Superior temporal gyrus (tissue), 1 donor: ENCODE measurements around the gene CLP1.
A peak's percentile ranks its signal among the peaks of the same experiment; 100 is the strongest.
"Not testable (repeated sequence)": the region's sequence is repeated elsewhere in the genome, so short reads cannot be mapped to it uniquely, and the experiment has no call there.

Experiments
- DNase-seq: peaks from one replicate; pipeline ENCODE4 v3.0.0-alpha.2; 2016; ENCODE audit errors: extremely low spot score

The CLP1 gene

GRCh38 chr11:57662893-57663292 lies 5.3 kb downstream of the CLP1 start:
- DNase-seq: no peak

GRCh38 chr11:57663975-57664374 lies 6.4 kb downstream of the CLP1 start:
- no peak for DNase-seq

DNA sequence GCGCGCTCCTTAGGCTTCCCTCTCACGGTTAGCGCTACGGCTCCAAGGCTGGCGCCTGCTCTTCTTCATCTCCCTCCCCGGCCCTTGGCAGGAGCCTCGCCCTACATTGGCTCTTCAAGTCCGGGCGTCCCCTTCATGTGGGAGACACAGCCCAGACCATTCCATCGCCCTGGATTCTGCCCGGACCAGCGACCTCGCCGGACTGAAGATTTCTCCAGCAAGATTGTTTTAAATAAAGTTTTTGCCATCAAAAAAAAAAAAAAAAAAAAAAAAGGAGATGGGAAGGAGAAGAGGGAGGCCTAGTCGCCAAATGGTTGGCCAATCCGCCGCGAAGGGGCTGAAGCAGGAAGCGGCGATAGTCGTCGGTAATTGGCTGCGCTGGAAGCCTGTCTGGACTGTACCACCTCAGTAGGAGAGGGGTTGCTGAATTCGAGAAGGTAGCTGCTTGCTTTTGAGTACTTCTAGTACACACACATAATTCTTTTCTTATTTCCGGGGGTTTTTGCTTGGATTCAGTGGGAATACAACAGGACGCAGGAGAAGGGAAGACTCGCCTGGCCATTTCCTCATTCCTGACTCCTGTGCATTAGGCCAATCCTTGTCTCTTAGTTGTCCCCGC lies 9.7 kb downstream of the CLP1 start:
- peak; percentile 100 for DNase-seq

GRCh38 chr11:57667736-57668433 lies 10.3 kb downstream of the CLP1 start, which contains the start of gene ZDHHC5:
TSS of gene ZDHHC5 (plus strand) at chr11:57668114. CDS start at chr11:57673091, 4,977 bp downstream.
- peak; percentile 99 for DNase-seq

DNA sequence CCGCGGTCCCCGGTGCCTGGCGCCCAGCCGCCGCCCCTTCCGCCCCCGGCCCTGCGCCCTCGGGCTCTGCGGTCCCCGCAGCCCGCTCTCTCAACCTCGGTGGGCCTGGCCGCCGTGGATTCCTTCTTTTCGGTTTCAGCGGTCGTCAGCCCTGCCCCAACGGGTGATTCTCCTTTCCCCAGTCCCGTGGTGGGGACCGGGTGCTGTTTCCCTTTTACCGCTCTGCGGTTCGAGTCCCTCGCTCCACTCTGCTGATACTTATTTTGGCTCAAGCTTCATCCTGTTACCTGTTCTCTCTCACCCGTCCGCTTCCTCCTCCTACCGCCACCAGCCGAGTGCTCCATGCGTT lies 10.8 kb downstream of the CLP1 start:
- no peak for DNase-seq

DNA sequence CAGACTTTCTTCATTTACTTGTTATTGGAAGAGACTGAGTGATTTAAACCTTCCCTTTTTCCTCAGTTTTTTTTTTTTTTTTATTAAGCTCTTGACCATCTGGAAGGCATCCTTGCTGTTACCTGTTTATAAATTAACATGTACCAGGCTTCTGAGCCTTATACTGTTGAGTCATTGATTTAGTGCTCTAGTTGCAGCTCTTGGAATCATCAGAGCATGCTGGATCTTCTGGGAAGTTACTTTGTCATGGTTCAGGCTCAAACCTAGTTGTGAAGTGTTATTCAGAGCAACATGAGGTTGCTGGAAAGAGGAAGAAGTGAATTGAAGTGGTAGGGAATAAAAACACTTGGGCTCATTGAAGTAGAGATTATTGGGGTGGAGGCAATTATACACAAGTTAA lies 16.7 kb downstream of the CLP1 start:
- DNase-seq: no peak

DNA sequence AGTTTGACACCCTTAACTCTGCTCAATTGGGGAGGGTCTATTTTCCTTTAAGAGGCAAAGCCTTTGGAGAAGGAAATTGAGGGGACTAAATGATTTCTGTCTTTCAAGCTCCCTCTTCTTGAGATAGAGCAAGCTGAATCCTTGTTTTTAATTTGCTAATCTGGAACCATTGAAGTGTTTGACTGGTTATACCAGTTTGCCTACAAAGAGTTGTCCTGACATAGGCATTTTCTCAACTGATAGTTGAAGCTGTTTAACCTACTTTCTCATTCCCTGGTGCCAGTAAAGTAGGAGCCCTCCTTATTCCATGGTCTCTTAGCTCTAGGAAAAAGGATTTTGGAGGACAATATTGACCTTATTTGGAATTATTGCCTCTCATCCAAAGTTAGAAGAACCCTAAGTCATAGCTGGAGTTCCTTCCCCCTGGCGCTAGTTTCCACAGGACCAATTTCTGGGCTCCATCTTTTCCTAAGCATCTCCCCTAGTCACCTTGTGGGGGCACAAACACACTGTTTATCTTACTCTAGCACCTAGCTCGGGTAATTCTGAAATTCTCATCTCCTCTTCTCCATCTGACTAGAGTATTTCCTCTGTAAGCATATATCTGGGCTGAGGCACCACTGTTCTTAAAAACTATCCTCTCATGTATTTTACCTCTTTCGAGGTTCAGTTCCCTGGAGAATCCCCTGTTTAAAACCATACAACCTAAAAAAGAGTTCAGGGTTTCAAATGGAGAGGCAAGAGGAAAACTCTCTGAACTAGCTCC lies 17.8 kb downstream of the CLP1 start:
- DNase-seq: no peak

- no peak for DNase-seq
Observed at GRCh38 chr11:57679396-57679795, 21.8 kb downstream of the CLP1 start.

DNA sequence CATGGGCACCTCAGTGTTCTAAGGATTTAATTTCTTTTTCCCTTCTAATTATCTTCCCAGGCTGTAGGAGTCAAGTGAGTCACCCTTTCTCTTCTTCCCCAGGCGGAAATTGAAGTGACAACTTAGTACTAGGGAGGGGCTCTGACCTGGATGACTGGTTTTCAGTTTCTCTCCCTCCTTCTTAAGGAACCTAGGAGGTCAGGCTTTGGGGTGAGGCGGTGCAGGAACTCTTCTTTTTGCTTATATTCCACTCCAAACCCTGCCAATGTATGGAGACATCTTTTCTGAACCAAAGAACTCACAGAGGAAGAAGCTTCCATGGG lies 23.0 kb downstream of the CLP1 start:
- DNase-seq: no peak

DNA sequence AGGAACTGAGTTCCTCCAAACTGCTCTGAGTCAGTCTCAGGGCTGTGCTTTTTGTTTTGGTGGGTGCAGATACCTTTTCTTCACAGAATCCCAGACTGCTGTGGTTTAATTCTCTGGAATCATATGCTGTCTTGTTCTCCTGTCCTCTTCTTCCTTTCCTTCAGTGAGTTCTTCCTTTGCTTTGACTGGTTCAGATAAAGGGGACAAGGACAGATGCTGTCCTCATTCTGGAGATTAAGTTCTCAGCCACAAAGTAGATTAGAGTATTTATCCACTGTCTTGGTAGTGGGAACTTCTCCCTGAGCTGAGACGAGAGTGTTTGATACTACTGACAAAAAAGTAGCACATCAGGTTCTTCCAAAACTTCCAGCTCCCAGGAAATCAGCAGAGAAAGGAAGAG lies 23.6 kb downstream of the CLP1 start:
- DNase-seq: no peak

GRCh38 chr11:57690474-57690873 lies 32.9 kb downstream of the CLP1 start:
- not testable (repeated sequence) for DNase-seq

- no peak for DNase-seq
Observed at GRCh38 chr11:57698843-57699365, 41.3 kb downstream of the CLP1 start.

DNA sequence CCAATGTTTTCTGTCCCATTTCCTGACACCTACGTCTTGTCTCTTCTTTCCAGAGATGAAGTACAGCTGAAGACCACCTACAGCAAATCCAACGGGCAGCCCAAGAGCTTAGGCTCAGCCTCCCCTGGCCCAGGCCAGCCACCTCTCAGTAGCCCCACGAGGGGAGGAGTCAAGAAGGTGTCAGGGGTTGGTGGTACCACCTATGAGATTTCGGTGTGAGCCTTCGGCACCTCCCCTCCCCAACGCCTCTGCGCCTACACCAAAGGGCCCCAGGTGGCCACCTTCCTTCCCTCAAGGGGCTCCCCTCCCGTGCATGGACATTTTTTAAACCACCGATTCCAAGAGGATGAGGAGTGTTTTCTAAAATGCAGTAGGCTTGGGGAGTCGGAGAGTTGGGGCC lies 42.3 kb downstream of the CLP1 start:
- DNase-seq: no peak

GRCh38 chr11:57700425-57700824 lies 42.9 kb downstream of the CLP1 start:
- no peak for DNase-seq

DNA sequence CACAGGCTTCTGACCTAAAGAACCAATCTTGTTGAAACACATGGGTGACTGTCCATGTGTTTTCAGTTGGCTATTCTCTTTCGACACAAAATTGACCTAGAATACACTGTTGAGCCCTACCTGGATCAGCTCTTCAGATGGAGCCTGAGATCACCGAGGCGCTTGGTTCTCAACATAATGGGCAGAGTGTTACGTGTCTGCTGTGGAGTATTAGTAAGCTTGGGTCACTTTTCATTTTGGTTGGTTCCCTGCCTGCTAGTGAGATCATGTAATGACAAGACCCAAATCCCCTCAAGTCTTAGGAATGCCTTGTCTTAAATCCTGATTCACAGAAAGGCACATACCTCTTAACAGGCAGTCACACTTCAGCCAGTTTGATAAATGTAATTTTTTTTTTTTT lies 45.8 kb downstream of the CLP1 start:
- DNase-seq: no peak

GRCh38 chr11:57704932-57705331 lies 47.4 kb downstream of the CLP1 start:
- no peak for DNase-seq

DNA sequence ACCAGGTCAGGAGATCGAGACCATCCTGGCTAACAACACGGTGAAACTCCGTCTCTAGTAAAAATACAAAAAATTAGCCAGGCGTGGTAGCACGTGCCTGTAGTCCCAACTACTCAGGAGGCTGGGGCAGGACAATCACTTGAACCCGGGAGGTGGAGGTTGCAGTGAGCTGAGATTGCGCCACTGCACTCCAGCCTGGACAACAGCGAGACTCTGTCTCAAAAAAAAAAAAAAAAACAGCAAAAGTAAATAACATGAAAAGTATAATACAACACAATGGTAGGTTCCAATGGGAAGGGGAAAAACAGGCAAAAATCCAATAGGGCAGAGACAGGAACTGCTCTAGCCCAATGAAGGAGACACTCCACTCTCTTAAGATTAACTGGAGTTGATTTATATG lies 47.9 kb downstream of the CLP1 start:
- not testable (repeated sequence) for DNase-seq

DNA sequence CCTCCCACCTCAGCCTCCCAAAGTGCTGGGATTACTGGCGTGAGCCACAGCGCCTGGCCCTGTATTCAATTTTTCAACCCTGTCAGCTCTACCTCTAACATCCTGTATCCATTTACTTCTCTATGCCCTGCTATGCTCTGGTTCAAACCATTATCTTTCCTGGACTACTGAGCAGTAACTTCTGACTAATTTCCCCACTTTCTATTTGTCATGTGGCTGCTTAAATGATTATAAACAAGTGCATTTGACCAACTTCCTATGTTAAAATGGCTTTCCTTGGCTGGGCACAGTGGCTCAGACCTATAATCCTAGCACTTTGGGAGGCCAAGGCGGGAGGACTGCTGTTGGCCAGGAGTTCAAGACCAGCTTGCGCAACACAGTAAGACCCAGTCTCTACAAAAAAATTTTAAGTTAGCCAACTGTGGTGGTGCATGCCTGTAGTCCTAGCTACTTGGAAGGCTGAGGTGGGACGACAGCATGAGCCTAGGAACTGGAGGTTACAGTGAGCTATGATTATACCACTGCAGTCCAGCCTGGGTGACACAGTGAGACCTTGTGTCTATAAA lies 52.3 kb downstream of the CLP1 start:
- DNase-seq: no peak
